SH-SY5Y (cell line): ENCODE data around the gene TRIM2.

Source experiments
- GATA2 ChIP-seq: IDR thresholded peaks from 2 replicates; pipeline ENCODE4 v1.6.1; 2011; ENCODE audit warnings: mild to moderate bottlenecking, low read depth, low read length
- GATA3 ChIP-seq: IDR thresholded peaks from 2 replicates; pipeline ENCODE4 v1.6.1; 2011; ENCODE audit warnings: low read depth, mild to moderate bottlenecking, low read length, moderate library complexity

DNA sequence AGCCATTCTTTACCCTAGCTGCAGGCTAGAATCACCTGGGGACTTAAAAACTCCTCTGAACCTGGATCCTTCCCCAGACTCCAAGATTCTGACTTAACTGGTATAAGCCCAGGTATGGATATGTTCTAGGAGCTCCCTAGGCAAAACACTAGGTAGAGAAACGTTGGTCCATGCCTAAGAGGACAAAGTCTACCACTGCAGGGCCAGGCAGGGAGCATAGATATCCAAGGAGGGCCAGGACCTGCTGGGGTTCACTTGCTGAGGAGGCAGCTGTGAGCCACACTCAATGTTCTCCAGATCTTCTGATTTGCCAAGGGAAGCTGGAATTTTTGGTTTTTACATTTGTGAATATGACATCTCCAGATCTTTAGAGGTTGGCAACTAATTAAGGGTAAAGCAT lies 48.6 kb upstream of the TRIM2 start:
- TF ChIP-seq GATA2 (no peak), GATA3 (no peak)
